AG09319 (cell line): ENCODE data around the gene MAD1L1.

ENCODE experiments used
- DNase-seq: peaks from one replicate; pipeline ENCODE4 v3.0.0-alpha.2; 2010; ENCODE audit warnings: low read depth; ENCODE audit errors: extremely low read depth
- TF ChIP-seq, protein P1 (sequence below): IDR thresholded peaks from 2 replicates; pipeline ENCODE4 v1.5.1; 2011; ENCODE audit warnings: low read depth, mild to moderate bottlenecking, inconsistent platforms, low read length, moderate library complexity

MAD1L1 gene

DNA sequence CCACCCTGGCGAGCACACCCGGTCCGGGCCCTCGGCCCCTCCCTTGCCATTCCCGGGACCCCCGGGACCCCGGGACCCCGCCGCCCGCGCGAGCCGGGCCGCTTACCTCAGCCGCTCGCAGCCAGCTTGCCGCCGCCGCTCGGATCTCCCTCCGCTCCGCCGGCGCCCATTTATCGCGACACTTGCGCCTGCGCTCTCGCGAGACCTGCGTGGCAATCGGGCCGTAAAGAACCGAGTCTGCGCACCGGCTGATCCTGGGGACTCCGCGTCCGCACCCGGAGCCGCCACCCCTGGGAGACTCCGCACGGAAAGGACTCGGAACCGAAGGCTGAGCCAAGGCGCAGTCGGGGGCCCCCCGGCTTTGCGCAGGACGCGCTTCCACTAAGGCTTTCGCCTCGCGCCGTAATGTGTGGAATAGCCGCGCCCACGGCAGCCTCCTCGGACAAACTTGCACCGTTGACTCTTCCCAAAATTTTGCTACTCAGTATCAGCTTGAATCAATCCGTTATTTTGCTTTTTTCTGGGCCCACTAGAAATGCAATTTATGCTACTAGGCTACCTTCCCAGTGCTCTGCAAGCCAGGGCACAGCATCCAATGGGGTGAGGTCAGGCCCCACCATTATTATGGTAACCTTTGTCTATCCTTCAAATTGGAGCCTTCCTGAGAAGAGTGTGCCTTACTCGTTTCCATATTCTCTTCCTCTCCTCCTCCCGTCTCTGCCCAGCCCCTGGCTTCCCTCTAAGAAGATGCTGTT, at the start of gene MAD1L1:
Gene MAD1L1 (minus strand): TSS at position 180 of the 755 bp plus-strand sequence. CDS start 2,812 bp downstream, outside the sequence.
- peak; percentile 58 for DNase-seq
- TF ChIP-seq, protein P1, sequence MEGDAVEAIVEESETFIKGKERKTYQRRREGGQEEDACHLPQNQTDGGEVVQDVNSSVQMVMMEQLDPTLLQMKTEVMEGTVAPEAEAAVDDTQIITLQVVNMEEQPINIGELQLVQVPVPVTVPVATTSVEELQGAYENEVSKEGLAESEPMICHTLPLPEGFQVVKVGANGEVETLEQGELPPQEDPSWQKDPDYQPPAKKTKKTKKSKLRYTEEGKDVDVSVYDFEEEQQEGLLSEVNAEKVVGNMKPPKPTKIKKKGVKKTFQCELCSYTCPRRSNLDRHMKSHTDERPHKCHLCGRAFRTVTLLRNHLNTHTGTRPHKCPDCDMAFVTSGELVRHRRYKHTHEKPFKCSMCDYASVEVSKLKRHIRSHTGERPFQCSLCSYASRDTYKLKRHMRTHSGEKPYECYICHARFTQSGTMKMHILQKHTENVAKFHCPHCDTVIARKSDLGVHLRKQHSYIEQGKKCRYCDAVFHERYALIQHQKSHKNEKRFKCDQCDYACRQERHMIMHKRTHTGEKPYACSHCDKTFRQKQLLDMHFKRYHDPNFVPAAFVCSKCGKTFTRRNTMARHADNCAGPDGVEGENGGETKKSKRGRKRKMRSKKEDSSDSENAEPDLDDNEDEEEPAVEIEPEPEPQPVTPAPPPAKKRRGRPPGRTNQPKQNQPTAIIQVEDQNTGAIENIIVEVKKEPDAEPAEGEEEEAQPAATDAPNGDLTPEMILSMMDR = no peak

DNA sequence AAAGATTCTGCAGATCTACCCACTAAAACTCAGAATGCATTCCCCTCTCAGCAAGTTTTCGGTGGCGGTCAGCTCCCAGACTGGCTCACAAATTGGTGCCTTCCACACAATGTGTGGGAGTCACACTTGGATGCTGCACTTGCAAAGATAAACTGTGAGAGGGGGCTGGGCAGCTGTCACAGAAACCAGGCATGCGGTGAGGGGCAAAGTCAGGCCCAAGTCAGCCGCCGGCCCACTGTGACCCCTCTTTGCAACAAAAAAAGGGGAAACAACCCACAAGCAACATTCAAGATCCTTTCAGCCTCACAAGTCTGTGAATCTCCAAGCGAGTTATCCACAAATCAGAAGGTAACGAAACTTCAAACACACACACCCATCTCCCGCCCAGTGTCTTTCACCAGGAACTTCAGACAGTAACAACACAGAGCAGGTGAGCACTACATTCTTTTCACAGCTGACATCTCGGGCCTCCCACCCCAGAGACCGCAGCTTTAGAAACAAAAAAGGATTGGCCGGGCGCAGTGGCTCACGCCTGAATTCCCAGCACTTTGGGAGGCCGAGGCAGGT, 49.5 kb upstream of the MAD1L1 start:
- no peak for DNase-seq
- TF ChIP-seq, protein P1 = no peak

DNA sequence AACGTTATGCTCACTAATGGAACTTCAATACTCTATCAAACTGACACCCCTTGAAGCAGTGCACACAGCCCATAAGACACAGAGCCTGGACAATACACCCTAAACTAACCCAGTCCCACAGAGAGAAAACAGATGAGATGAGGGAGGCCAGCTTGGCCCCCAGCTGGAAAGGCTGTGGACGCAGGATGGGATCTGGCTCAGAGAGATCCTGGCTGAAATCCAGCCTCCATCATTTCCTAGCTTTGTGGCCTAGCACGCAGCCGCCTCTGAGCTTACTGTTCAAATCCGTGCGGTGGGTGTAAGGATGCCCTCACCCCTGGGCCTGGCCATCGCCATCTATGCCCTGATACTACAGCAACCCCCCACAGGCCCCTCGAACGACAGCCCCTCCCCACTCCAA, 48.8 kb upstream of the MAD1L1 start:
- no peak for DNase-seq
- TF ChIP-seq, protein P1 = no peak

DNA sequence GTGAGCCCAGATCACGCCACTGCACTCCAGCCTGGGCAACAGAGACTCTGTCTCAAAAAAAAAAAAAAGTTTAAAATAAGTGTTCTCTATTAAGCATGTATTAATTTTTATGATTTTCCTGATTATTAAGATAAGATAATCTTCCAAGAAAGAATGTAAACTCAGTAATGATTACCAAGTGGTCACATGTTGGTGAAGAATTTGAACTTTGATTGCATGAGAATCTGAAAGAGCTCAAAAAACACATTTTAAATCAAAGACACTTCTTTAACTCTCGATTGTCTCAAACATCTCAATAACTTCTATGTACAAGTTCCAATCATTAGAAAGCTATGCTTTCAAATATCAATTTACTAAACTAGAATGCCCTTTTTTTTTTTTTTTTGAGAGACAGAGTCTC, 47.7 kb upstream of the MAD1L1 start:
- TF ChIP-seq, protein P1 = no peak
- DNase-seq = no peak

DNA sequence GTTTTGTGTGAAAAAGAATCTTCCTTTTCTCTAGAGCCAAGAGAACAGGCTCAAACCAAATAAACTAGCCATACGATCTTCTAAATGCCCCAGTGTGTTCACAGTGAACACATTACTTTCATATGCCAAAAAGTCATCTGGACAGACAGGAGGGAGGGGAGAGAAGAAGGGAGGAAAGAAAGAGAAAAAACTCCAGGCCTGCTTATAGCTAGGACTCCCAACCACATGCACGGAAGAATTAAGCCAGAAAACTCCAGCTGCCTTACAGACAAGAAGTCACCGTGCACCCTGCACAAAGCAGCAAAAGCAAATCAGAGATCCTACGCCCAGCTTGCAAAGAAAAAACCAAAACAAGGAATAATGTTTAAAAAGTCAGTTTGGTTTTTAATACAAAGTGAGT, 47.2 kb upstream of the MAD1L1 start:
- DNase-seq = no peak
- TF ChIP-seq, protein P1 = no peak

DNA sequence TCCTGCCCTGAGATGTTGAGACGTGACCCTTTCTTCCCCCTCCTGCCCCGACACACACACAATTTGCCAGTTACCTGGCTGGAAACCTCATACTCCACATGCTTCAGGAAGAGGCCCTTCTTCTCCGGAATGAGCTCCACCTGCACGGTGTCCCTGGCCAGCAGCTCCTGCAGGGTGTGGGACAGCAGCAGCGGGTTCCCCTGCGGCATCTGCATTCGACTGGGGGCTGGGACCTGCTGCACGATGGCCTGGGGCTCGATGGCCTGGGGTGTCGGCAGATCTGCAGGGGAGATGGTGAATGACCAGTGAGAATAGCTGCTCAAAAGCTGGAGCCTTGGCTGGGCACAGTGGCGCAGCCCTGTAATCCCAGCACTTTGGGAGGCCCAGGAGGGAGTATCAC, 45.3 kb upstream of the MAD1L1 start:
- TF ChIP-seq, protein P1 = no peak
- no peak for DNase-seq

DNA sequence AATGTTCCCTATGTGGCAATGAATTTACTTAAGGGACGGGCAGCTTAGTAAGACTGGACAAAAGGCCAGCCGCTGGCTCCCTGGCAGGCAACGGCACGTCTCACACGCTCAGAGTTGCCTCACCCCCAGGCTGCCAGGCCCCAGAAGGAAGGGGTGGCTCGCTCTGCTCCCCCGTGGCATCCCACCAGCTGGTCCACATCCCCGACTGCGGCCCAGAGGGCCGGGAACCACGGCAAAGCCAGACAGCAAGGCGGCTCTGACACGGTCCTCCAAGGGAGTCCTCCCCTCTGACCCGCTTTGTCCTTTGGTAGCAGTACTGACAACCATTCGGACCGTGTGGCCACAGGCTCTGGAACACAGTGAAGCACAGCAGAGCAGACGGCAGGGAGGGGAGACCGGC, 43.4 kb upstream of the MAD1L1 start:
- DNase-seq = no peak
- TF ChIP-seq, protein P1 = no peak
